Bone marrow (tissue), 2 donors: ENCODE data around the gene DPPA2.

Experiments used
- DNase-seq, 2 donors: peaks; one replicate each; lab custom pipeline; 2025; lab: John Stamatoyannopoulos, UW

DPPA2 gene

DNA sequence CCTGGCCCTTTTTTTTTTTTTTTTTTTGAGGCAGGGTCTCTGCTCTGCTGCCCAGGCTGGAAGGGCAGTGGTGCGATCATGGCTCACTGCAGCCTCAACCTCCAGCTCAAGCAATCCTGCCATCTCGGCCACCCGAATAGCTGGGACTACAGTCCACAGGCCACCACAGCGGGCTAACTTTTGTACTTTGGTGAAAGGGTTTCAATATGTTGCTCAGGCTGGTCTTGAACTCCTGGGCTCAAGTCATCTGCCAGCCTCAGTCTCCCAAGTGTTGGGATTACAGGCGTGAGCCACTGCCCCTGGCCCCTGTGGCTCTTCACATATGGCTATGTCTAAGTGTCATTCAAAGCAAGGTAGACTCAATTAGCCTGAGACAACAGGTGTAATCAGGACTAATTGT, 8.8 kb upstream of the DPPA2 start:
- no peak for DNase-seq

DNA sequence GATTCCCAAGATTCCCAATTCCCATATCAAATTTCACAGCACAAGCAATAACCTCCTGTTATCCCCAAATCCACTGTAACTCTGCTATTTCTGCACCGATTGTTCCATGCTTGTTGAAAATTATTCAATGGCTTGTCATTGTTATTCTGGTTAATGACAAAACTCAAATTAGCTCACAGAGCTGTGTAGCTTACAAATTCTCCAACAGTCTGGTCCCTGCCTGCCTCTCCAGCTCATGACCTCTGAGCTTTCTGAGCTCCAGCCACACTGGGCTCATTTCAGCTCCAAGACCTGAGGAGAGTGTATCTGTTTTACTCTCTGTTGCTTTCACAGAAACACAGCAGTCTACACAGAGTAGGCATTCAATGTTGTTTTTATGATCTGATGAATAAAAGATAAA, 3.3 kb downstream of the DPPA2 start:
- no peak for DNase-seq

DNA sequence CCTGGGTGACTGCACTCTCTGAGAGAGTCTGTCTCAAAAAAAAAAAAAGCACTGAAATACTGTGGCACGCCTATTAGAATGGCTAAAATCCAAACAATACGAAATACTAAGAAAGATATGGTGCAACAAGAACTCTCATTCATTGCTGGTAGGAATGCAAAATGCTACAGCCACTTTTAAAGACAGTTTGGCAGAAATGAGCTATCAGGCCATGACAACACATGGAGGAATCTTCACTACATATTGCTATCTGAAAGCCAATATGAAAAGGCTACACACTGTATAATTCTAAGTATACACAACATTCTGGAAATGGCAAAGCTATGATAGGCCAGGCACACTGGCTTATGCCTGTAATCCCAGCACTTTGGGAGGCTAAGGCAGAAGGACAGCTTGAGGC, 18.8 kb downstream of the DPPA2 start:
- no peak for DNase-seq

DNA sequence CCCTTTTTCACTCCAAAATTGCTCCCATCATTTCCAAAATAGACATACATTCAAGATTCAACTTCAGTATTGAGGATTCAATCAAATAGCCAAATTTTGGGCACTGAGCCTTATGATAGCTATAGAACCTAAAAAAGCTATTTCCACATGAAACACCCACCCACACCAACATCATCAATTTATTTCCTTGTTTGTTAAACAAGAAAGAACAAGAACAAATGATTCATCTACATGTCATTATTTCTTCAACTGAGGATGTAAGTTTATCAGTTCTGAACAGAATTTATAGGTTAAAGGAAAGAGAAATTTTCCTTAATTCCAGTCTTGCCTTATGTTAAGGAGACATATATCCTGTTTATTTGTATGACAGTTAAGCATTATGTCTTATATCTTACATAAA, 32.2 kb downstream of the DPPA2 start:
- no peak for DNase-seq

DNA sequence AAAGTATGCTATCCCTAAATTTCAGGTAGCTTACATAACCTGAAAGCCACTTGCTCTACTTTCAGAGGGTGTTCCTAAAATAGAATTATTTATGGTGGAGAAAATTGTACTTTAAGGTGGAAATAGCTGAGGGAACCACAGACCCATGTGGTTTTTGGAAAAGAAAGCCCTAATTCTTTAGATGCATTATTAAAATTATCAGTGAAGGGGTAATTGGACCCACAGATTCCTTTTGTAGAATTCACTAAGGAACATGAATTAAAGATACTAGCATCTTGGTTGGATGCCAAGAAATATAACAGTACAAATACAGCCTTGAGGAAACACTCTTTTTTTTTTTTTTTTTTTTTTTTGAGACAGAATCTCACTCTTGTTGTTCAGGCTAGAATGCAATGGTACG, 37.8 kb downstream of the DPPA2 start:
- DNase-seq = no peak

DNA sequence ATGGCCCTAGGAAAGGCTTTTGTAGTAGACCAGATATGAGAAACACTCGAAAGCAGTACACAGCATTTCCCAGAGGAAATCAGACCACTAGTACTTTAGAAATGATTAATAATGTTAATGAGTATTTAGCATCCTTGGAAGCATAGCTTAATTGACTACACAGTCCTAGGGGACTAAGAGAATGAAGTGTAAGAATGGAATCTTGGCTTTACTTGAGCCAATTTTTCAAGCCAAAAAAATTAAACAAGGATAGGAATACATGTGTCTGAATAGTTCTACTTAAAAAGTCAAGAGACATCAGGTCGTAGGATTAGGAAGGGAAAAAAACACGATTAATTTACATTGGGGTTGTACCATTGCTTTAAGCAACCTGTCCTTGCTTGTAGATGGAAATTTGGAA, 38.2 kb downstream of the DPPA2 start:
- no peak for DNase-seq

DNA sequence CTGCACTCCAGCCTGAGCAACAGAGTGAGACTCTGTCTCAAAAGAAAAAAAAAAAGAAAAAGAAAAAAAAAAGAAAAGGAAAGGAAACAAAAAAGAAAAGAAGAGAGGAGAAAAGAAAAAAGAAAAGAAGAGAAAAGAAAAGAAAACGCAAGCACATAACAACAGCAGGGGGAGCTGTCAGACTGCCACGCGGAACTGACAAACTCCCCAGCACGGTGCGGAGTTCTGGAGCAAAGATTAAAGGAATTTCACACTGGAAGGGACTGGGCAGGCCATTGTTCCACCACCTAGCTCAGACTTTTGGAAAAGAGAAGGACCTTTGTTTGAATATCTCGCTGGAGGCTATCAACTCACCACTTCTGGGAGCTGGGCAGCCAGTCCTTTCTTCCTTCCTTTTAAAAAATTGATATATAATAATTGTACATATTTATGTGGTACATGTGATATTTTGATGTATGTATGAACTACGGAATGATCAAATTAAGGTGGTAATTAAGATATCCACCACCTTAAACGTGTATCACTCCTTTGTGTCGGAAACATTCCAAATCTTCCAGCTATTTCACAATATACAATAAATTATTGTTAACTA, 40.5 kb downstream of the DPPA2 start:
- no peak for DNase-seq

DNA sequence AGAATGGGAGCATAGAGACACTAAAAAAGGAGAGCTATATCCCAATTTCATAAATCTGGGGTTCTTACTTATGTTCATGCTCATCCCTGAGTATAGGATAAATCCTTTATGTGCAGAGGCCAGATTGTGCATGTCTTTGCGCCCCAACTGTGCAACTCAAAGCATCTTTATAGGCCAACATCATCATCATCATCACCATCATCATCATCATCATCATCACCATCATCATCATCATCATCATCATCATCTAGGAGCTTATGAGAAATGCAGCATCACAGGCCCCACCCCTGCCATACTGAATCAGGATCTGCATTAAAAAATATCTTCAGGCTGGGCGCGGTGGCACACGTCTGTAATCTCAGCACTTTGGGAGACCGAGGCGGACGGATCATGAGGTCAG, 45.5 kb downstream of the DPPA2 start:
- no peak for DNase-seq

DNA sequence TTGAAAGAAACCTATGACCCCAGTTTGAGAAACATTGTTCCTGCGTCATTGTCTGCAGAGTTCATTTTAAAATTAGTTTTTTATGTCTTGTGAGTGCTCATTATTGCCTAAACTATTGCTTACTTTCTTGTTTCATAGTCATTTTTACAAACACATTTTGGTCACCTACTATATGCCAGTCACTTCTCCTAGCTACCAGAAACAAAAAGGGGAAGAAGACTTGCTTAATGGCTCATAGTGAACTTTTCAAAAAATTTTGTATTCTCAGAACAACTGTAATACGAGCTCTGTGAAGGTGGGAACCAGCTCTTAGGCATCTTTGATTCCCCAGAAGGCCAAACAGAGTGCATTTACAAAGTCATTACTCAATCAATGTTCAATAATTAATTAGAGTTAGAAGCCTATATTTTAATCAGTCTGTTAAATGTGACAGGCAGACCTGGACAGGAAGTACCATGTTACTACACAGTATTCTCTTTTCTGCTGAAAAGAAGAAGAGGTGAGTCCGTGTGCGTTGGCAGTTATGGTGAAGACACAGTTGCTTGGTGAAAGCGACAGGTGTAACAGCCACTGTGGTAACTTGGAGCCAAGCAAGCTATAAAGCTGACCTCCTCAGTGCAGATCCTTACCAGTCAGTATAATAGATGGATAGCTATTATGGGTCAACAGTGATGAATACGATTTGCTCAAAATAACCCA, 46.6 kb downstream of the DPPA2 start:
- peak in 1 of 2 donors; percentile 52 for DNase-seq

DNA sequence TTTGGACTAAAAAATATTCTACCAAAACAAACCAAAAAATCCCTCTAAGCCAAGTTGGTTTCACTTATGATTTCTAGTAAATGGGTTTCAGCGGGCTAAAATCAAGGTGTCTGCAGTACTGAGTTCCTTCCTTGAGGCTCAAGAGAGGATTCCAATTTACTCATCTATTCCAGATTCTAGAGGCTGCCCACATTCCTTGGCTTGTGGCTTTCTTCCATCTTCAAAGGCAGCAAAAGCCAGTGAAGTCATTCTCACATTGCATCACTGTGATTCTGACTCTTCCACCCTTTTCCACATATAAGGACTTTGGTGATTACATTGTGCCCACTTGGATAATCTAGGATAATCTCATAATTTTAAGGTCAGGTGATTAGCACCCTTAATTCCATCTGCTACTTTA, 48.1 kb downstream of the DPPA2 start:
- DNase-seq = no peak

DNA sequence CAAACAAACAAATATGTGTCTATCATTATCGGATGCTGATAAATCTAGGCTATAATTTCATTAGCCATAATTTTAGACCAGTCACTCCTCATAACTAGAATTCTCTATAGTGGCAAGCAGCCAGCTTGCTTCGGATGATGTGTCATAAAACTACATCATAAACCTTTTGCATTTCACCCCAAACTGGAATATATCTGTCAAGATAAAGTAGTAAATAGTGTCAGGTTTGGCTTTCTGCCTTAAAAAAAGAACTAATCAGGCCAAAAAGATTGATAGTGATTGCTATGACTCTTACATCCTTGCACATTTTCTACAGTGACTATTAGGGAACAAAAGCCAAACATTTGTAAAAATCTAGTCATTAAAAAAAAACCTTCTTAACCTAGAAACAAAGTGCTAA, 51.0 kb downstream of the DPPA2 start:
- DNase-seq = no peak

DNA sequence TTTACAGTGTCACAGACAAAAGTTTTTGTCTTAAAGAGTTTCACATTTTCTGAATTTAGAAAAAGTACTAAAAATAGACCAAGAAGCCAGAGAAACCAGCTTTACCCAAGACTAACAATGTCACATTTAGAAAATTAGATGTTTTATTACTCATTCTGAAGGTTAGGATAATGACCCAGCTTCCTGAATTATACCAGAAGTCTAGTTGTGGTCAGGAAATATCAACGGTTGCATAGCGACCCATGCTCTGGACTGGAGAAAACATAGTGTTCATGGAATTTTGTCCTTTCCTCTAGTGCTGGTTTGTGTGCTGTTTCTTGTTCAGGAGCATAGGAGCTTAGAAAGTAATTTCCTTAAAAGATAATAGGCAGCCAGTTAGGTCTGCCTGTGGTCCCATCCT, 59.0 kb downstream of the DPPA2 start:
- peak in 1 of 2 donors; percentile 46 for DNase-seq

DNA sequence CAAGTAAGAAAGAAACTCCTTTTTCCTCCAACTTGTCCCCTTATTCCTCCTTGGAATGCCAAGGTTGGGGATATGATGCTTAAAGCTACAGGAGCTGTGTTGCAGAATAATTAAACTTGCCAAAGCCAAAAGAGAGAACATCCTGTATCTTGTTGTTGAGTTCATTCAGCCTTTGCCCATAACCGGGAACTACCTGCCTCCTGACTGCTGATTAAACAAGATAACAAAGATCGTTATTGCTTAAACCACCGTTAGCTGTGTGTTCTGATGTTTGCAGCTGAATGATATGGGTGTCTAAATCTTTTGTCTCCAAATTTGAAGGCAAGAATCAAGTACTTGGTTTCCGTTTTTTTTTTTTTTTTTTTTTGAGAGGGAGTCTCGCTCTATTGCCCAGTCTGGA, 61.5 kb downstream of the DPPA2 start:
- DNase-seq = no peak

DNA sequence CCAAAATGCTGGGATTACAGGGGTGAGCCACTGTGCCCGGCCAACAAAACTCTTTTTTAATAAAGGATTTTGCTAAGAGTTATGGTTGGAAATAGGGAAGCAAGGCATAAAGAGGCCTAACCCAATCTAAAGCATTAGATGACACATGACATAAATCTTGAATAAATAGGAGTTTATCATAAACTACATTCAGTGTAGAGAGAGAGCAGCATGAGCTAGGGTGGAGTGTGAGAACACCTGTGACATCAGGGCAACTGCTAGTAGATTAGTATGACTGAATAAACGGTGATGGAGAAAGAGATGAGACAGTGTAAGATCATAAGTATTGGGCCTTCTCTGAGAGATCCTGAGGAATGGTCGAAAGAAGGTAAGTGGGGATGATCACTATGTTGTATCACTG, 63.7 kb downstream of the DPPA2 start:
- DNase-seq = no peak
